Pericardium fibroblast (primary cell): ENCODE data around the gene SUSD3. TPM values are rescaled to one million over a fixed set of nuclear protein-coding genes. Genes with fewer than 3 reads are reported as not detected.

Experiments used
- total RNA-seq: library from RNA; depleted of rRNA; stranded (reverse); fragments of >200 nt; gene quantifications from 2 replicates; pipeline ENCODE4 v1.2.3, GENCODE V29; 2015

Gene SUSD3
- total RNA-seq: 3.7 and 8.6 TPM in 2 replicates

GRCh38 chr9:93058355-93059010, at the start of gene SUSD3:
Gene SUSD3 (plus strand): TSS chr9:93058701. CDS start chr9:93058743, 42 bp downstream.

GRCh38 chr9:93096131-93096802, 37.8 kb downstream of the SUSD3 start, which contains the start of gene CARD19:
Gene CARD19 (plus strand): TSS chr9:93096217. CDS start chr9:93096346, 129 bp downstream.

GRCh38 chr9:93134015-93134739, 75.7 kb downstream of the SUSD3 start, which contains the start of gene NINJ1:
Gene NINJ1 (minus strand): TSS chr9:93134251. CDS start chr9:93134217, 34 bp downstream.

Other genes with a start within 250 kb of the SUSD3 start
- gene ZNF484, start 180.7 kb upstream of the SUSD3 start, total RNA-seq: 3.3 and 4.8 TPM in 2 replicates
- not detected in 2 replicates for gene FGD3, start 111.2 kb upstream of the SUSD3 start, total RNA-seq
- 55.8 and 89.2 TPM in 2 replicates for gene CARD19, start 37.5 kb downstream of the SUSD3 start, total RNA-seq
- gene NINJ1, start 75.5 kb downstream of the SUSD3 start, total RNA-seq: 22.3 and 35.7 TPM in 2 replicates
- gene WNK2, start 125.4 kb downstream of the SUSD3 start, total RNA-seq: not detected in 2 replicates